GM12864 (cell line): ENCODE measurements around the gene MFGE8.
"Not testable (repeated sequence)": the region's sequence is repeated elsewhere in the genome, so short reads cannot be mapped to it uniquely, and the experiment has no call there.

Experiments
- DNase-seq: peaks from one replicate; pipeline ENCODE4 v3.0.0-alpha.2; 2011; ENCODE audit warnings: low read depth
- H3K4me3 ChIP-seq: 2 replicates; pipeline ENCODE4 v1.5.1; 2011; ENCODE audit warnings: mild to moderate bottlenecking, low read depth, low read length, control low read depth
- TF ChIP-seq, protein P1 (sequence below): IDR thresholded peaks from 2 replicates; pipeline ENCODE4 v1.5.1; 2011; ENCODE audit warnings: low read depth, mild to moderate bottlenecking, moderate library complexity, low read length, control low read depth, inconsistent platforms; ENCODE audit errors: missing control alignments

Gene MFGE8

DNA sequence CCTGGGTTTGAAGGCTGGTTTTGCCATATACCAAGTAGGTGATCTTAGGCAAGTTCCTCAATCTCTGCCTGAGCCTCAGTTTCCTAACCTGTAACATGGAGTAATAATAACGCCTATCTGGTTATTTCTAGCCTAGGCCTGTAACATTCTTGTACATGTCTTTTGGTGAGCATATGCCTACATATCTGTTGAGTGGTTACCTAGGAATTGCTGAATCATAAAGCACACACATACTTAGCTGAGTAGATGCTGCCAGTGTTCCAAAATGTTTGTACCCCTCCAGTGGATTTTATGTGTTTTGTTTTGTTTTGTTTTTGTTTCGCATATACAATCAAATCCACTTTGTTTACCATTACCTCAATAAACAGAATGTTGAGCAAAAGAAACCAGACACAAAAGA lies 17.4 kb upstream of the MFGE8 start:
- TF ChIP-seq, protein P1, sequence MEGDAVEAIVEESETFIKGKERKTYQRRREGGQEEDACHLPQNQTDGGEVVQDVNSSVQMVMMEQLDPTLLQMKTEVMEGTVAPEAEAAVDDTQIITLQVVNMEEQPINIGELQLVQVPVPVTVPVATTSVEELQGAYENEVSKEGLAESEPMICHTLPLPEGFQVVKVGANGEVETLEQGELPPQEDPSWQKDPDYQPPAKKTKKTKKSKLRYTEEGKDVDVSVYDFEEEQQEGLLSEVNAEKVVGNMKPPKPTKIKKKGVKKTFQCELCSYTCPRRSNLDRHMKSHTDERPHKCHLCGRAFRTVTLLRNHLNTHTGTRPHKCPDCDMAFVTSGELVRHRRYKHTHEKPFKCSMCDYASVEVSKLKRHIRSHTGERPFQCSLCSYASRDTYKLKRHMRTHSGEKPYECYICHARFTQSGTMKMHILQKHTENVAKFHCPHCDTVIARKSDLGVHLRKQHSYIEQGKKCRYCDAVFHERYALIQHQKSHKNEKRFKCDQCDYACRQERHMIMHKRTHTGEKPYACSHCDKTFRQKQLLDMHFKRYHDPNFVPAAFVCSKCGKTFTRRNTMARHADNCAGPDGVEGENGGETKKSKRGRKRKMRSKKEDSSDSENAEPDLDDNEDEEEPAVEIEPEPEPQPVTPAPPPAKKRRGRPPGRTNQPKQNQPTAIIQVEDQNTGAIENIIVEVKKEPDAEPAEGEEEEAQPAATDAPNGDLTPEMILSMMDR: no peak
- no peak overlapping the region for H3K4me3 ChIP-seq
- no peak for DNase-seq

DNA sequence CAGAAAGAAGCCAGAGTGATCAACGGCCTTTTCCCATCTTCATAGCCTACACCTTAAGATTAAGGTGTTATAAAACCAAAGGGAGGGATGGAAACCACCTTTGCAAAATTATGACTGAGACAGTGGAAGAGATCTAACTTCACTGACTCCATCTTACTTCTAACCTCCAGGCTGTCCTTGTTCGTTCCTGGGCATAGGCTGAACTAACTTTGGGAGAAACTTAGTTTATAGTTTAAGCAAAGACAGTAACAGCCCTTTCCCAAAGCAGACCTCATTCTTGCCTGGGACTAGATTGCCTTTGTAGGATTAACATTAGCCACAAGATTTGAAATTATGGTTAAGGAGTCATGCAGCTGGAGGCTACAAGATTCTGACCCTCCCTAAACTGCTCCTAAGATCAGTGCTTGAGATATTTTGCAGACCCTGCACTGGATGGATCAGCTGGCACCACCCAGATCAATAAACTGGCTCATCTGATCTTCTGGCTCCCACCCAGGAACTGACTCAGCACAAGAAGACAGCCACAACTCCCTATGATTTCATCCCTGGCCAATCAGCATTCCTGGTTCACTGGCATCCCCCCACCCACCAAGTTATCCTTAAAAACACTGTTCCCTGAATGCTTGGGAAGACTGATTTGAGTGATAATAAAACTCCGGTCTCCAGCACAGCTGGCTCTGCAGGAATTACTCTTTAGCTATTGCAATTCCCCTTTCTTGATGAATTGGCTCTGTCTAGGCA lies 16.3 kb upstream of the MFGE8 start:
- not testable (repeated sequence) for DNase-seq, H3K4me3 ChIP-seq

DNA sequence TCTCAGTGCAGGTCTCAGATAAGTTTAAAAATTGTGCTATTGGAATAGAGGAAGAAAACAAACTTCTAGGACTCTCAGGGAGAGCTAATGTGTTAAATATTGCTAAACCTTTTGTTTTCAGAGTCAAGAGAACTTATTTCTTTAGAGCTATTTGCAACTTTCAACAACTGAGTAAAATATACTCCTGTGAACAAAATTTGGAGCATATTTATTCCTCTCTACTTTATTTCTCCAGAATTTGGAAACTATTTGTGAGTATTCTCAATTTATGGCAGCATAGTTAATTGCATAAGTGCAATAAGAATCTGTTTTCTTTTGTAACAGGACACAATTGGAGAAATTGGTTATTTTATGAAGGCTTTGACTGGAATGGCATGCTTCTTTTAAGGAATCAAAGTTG lies 15.0 kb upstream of the MFGE8 start:
- not testable (repeated sequence) for DNase-seq, H3K4me3 ChIP-seq

DNA sequence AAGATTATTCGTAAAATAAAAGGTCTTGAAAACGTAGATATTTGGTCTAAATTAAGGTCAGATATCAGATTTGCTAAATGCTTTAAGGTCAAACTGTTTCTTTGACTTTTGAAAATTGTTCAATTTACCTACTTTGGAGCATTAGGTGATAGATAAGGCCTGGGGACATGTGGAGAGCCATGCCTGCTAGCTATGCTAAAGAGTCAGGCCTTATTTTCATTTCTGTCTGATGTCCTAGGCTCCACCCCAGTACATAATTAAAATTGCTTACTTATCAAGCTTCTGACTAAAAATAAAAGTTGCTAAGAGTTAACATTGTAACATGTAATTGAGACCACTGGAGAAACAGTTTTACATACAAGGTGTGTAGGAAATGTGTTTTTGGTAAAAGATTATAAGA lies 12.5 kb upstream of the MFGE8 start:
- H3K4me3 ChIP-seq: not testable (repeated sequence)

DNA sequence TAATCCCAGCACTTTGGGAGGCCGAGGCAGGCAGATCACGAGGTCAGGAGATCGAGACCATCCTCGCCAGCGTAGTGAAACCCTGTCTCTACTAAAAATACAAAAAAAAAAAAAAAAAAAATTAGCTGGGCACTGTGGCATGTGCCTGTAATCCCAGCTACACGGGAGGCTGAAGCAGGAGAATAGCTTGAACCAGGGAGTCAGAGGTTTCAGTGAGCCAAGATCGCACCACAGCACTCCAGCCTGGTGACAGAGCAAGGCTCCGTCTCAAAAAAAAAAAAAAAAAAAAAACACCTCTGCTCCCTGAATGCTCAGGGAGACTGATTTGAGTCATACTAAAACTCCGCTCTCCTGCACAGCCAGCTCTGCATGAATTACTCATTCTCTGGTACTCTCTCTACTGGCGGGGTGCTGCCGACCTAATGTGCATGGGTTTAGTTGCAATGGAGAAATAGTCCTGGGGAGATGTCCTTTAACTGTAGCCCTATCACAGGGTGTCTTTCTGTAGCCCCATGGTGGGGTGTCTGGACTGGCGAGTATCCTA lies 7.8 kb upstream of the MFGE8 start:
- peak; percentile 43 for DNase-seq

More for the DNA sequence above, 12.5 kb upstream of the MFGE8 start:
- not testable (repeated sequence) for DNase-seq

DNA sequence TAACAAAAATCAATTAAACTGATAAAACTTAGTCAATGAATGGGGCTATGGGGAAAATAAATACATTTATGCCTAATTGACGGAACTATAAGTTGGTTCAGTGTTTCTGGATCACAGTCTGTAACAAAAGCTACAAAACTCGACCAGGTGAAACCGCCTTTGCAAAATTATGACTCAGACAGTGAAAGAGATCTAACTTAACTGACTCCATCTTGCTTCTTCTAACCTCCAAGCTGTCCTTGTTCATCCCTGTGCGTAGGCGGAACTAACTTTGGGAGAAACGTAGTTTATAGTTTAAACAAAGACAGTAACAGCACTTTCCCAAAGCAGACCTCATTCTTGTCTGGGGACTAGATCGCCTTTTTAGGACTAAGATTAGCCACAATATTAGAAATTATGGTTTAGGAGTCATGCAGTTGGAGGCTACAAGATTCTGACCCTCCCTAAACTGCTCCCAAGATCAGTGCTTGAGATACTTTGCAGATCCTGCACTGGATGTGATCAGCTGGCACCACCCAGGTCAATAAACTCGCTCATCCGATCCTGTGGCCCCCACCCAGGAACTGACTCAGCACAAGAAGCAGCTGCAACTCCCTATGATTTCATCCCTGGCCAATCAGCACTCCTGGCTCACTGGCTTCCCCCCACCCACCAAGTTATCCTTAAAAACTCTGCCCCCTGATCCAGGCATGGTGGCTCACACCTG lies 7.2 kb upstream of the MFGE8 start:
- H3K4me3 ChIP-seq: no peak overlapping the region; the same call in 1 of the 2 replicates
- DNase-seq: no peak
- TF ChIP-seq, protein P1: no peak

More for the DNA sequence above, 7.8 kb upstream of the MFGE8 start:
- not testable (repeated sequence) for H3K4me3 ChIP-seq

DNA sequence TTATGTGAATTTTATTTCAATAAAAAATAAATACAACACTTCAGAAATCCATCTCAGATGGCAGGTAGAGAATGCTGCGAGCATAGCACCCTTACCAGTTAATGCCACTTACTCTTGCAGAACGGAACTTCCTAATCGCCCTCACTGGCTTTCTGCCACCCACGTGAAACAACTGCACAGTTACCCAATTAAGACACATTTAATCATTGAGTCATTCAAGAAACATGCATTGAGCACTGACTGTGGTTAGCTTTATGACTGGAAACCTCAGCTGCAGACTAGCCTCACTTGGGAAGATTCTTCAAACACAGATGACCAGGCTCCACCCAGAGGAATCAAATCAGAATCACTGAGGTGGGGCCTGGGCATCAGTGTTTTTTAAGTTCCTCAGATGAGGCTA lies 5.6 kb upstream of the MFGE8 start:
- TF ChIP-seq, protein P1: no peak
- no peak overlapping the region for H3K4me3 ChIP-seq
- DNase-seq: peak; percentile 40

DNA sequence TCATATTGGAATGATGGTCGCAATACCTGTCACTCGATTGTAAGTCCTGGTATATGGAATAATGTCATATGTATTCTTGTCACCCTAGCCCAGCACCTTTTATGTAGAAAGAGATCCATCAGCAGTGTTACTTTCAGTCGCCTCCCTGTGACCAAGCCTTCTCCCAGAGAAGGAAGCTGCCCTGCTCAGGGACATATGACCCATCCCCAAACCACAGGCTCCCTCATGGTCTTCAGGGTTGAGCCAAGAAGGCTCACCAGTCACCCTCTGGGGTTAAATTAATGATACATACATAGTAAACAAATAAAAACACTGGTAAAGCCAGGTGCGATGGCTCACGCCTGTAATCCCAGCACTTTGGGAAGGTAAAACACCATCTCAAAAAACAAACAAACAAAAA lies 4.6 kb upstream of the MFGE8 start:
- TF ChIP-seq, protein P1: no peak
- H3K4me3 ChIP-seq: no peak overlapping the region
- no peak for DNase-seq

DNA sequence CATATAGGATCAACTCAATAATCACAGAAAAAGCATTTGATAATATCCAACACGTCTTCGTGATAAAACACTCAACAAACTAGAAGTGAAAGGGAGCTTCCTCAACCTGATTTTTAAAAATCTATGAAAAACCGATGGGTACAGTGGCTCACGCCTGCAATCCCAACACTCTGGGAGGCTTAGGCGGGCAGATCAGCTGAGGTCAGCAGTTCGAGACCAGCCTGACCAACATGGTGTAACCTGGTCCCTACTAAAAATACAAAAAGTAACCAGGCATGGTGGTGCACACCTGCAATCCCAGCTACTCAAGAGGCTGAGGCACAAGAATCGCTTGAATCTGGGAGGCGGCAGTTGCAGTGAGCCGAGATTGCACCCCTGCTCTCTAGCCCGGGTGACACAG lies 2.2 kb upstream of the MFGE8 start:
- TF ChIP-seq, protein P1: no peak
- no peak for DNase-seq
- no peak overlapping the region for H3K4me3 ChIP-seq
